ENCODE data around the gene ARID3B. TPM values are rescaled to one million over a fixed set of nuclear protein-coding genes. Genes with fewer than 3 reads are reported as not detected.

The ARID3B gene
- total RNA-seq, 1 donor = 2.6 TPM

DNA sequence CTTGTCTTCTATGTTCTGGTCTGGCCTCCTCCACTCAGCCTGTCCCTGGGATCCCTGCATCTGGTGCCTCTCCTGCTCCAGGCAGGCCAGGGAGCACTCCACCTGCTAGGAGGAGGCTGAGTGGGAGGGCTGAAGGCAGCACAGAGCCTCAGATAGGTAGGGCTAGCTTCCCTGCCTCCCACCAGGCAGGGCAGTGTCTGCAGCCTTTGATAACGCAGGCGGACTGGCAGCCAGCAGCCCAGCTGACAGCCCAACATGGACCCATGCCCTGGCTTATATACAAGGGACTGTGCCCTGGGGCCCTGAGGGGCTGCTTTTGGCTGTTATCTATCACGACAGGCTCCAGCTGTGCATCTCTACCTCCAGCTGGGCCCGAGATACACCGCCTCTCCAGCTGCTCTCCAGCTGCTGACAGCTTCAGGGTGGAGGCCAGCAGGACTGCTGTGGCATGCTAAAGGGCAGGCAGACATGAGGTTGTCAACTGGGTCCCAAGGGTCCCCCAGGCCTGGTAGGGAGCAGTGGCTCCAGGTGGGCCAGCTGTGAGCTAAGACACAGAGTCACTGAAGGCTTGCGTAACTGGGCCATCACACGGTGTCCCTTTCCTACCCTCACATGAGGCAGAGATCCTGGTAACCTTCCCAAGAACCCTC lies 69.4 kb downstream of the ARID3B start:
- no peak overlapping the region for H3K4me3 ChIP-seq (ENCODE audit: low read depth, low read length)
- peak; percentile 36 for DNase-seq (ENCODE audit: low read depth)
- TF ChIP-seq, protein P1, sequence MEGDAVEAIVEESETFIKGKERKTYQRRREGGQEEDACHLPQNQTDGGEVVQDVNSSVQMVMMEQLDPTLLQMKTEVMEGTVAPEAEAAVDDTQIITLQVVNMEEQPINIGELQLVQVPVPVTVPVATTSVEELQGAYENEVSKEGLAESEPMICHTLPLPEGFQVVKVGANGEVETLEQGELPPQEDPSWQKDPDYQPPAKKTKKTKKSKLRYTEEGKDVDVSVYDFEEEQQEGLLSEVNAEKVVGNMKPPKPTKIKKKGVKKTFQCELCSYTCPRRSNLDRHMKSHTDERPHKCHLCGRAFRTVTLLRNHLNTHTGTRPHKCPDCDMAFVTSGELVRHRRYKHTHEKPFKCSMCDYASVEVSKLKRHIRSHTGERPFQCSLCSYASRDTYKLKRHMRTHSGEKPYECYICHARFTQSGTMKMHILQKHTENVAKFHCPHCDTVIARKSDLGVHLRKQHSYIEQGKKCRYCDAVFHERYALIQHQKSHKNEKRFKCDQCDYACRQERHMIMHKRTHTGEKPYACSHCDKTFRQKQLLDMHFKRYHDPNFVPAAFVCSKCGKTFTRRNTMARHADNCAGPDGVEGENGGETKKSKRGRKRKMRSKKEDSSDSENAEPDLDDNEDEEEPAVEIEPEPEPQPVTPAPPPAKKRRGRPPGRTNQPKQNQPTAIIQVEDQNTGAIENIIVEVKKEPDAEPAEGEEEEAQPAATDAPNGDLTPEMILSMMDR (IDR thresholded peaks at IDR 0.05; ENCODE audit: insufficient read depth, low read depth, low read length) = no peak

DNA sequence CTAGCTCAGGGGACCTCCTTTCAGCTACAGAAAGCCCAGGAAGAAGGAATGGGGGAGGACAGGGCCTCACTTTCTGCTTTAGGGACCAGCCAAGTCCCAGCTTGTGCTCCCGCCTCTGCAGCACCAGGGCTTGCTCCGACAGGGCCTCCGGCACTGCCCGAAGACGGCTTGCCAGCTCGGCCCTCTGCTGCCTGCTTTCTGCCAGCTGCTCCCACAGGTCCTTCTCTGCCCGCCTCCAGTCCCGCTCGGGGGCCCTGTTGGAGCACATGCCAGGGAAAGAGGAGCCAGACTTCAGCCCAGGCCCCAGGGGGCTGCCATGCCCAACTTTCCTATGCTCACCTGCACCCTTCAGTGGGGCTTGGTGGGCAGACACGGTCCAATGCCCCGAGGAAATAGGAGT lies 70.3 kb downstream of the ARID3B start:
- TF ChIP-seq, protein P1 (IDR thresholded peaks at IDR 0.05; ENCODE audit: insufficient read depth, low read depth, low read length) = no peak
- no peak overlapping the region for H3K4me3 ChIP-seq (ENCODE audit: low read depth, low read length)
- no peak for DNase-seq (ENCODE audit: low read depth)

DNA sequence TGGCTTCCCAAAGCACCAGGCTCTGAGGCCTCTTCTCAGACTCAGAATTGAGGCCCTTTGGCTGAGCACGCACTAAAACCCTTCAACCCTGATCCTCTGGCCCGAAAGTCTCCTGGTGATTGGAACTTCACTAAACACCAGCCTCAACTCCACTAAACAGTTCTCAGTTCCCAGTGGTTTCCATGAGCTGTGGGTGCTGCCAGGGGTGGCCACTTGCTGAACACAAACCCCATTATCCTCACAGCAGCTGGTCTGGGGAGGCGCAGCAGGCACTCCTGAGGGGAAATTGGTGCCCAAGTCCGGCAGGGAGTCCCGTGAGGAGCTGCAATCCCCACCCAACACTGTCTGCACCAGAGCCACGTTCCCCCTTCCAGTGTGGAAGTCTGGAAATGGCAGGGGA lies 70.8 kb downstream of the ARID3B start:
- DNase-seq (ENCODE audit: low read depth) = no peak
- no peak overlapping the region for H3K4me3 ChIP-seq (ENCODE audit: low read depth, low read length)
- TF ChIP-seq, protein P1 (IDR thresholded peaks at IDR 0.05; ENCODE audit: insufficient read depth, low read depth, low read length) = no peak

DNA sequence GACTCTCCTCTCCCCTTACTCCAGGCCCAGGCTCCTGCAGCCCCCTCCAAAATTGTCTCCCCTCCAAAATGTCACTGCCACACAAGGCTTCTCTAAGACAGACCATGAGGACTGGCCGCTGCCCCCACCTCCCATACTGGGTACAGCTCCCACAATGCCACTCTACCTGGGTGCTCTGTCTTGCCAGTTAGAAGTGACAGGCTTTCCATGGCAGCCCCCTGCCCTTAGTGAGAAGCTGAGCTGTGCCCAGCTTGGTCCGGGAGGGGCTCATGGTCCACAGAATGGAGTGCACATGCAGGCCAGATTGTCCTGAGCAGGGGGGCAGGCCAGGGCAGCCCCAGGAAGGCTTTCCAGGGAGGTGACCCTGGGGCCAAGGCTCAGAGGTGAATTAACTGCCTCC lies 71.7 kb downstream of the ARID3B start:
- DNase-seq (ENCODE audit: low read depth) = no peak
- H3K4me3 ChIP-seq (ENCODE audit: low read depth, low read length) = no peak overlapping the region
- TF ChIP-seq, protein P1 (IDR thresholded peaks at IDR 0.05; ENCODE audit: insufficient read depth, low read depth, low read length) = no peak

DNA sequence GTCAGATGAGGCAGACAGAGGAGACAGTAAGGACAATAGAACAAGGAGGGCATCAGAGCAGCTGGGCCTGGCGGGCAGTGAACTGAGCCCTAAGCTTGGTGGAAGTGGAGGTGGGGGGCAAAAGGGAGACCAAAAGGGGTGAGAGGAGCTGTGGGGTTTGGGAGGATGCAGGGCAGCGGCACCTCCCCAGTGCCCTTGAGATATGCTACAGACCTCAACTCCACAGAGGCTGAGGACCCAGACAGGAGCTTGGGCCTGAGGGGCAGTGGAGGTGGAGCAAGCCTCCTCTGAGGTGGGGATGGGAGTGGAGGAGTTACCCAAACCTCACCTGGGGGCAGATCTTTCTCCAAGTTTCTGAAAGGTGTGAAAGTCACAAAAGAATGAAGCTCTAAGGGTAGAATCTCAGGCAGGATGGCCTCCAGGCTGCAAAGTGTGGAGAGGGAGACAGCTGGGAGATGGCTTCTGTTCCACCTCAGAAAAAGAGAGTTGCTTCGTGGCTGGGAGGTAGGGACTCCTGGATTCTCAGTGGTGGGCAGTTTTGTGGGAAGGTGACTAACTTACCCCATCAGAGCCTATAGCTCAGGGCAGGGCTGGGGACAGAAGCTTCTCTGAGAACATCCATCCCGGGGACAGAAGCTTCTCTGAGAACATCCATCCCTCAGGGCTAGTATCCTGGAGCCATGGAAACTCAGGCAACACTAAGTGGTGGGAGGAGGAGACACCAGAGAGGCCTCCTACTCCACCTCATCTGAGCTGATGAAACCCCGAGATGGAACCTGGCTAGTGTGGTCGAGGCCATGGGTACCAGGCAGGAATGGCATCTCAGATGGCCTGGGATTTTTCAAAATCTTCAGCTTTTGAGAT lies 72.3 kb downstream of the ARID3B start:
- DNase-seq (ENCODE audit: low read depth) = no peak
- TF ChIP-seq, protein P1 (IDR thresholded peaks at IDR 0.05; ENCODE audit: insufficient read depth, low read depth, low read length) = no peak
- no peak overlapping the region for H3K4me3 ChIP-seq (ENCODE audit: low read depth, low read length)

DNA sequence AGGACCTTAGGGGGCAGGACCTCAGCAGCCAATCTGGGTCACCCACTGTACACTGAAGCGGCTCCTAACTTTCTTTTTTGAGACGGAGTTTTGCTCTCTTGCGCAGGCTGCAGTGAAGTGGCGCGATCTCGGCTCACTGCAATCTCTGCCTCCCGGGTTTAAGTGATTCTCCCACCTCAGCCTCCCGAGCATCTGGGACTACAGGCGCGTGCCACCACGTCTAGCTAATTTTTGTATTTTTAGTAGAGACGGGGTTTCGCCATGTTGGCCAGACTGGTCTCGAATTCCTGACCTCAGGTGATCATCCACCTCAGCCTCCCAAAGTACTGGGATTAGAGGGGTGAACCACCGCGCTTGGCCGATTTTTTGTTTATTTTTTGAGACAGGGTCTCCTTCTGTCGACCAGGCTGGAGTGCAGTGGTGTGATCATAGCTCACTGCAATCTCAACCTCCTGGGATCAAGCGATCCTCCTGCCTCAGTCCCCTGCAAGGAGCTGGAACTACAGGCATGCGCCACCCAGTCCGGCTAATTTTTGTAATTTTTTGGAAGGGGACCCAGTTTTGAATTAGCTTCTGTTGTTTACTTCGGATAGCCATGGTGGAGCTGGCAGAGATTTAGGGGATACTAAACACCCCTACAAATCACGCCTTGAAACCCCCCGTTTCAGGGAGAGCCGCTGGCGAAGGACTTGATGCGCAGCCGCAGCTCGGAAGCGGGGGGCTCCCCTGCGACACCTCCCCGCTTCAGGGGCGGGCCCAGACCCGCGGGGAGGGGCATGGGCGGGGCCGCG lies 73.1 kb downstream of the ARID3B start:
- no peak for DNase-seq (ENCODE audit: low read depth)
- peak overlapping the region; percentile 93 for H3K4me3 ChIP-seq (ENCODE audit: low read depth, low read length)
- TF ChIP-seq, protein P1 (IDR thresholded peaks at IDR 0.05; ENCODE audit: insufficient read depth, low read depth, low read length) = no peak
